HG02852 (cell line): ENCODE measurements around the gene ELFN1.

Source experiments
- ATAC-seq: cut with Tn5 transposase; IDR thresholded peaks from one replicate; pipeline ENCODE4 v1.9.1; 2021; ENCODE audit warnings: mild to moderate bottlenecking, moderate library complexity; ENCODE audit not compliant: unreplicated experiment

Gene ELFN1

GRCh38 chr7:1669954-1670893, at the start of gene ELFN1:
Gene ELFN1, plus strand, starts transcription at chr7:1670277. Its CDS starts 74,320 bp downstream, at chr7:1744597.
- ATAC-seq = no peak

GRCh38 chr7:1620835-1621234, 49.2 kb upstream of the ELFN1 start:
- no peak for ATAC-seq

- no peak for ATAC-seq
Measured at GRCh38 chr7:1621718-1622117, 48.4 kb upstream of the ELFN1 start.

- ATAC-seq = no peak
Measured at GRCh38 chr7:1622441-1622840, 47.6 kb upstream of the ELFN1 start.

- ATAC-seq = no peak
Measured at GRCh38 chr7:1623810-1624209, 46.3 kb upstream of the ELFN1 start.

- no peak for ATAC-seq
Measured at GRCh38 chr7:1624999-1625927, 44.8 kb upstream of the ELFN1 start.

GRCh38 chr7:1626769-1627168, 43.3 kb upstream of the ELFN1 start:
- no peak for ATAC-seq

- no peak for ATAC-seq
Measured at GRCh38 chr7:1630700-1631336, 39.3 kb upstream of the ELFN1 start.

GRCh38 chr7:1631678-1632077, 38.4 kb upstream of the ELFN1 start:
- no peak for ATAC-seq

GRCh38 chr7:1632506-1632905, 37.6 kb upstream of the ELFN1 start:
- no peak for ATAC-seq

GRCh38 chr7:1632916-1633785, 36.9 kb upstream of the ELFN1 start:
- ATAC-seq = no peak

- ATAC-seq = no peak
Measured at GRCh38 chr7:1635401-1635800, 34.7 kb upstream of the ELFN1 start.

GRCh38 chr7:1637155-1637554, 32.9 kb upstream of the ELFN1 start:
- ATAC-seq = no peak

GRCh38 chr7:1638215-1638661, 31.8 kb upstream of the ELFN1 start:
- no peak for ATAC-seq

GRCh38 chr7:1639071-1639470, 31.0 kb upstream of the ELFN1 start:
- no peak for ATAC-seq

GRCh38 chr7:1639532-1640175, 30.4 kb upstream of the ELFN1 start:
- no peak for ATAC-seq

- no peak for ATAC-seq
Measured at GRCh38 chr7:1640376-1641172, 29.5 kb upstream of the ELFN1 start.

GRCh38 chr7:1641173-1641572, 28.9 kb upstream of the ELFN1 start:
- ATAC-seq = no peak
